WERI-Rb-1 (cell line): ENCODE data around the gene SAMD4A.

Experiments used
- DNase-seq: peaks from one replicate; pipeline ENCODE4 v3.0.0-alpha.2; 2020
- H3K27ac ChIP-seq: fragments of 250-450 bp; sonication (Bioruptor Pico); 2 replicates; pipeline ENCODE4 v1.5.1; 2020; ENCODE audit warnings: mild to moderate bottlenecking, moderate library complexity
- H3K27me3 ChIP-seq: fragments of 250-450 bp; sonication (Bioruptor Pico); 2 replicates; pipeline ENCODE4 v1.5.1; 2021; ENCODE audit warnings: mild to moderate bottlenecking, low read depth, moderate library complexity; ENCODE audit not compliant: insufficient read depth, severe bottlenecking
- H3K36me3 ChIP-seq: fragments of 250-450 bp; sonication (Bioruptor Pico); 2 replicates; pipeline ENCODE4 v1.5.1; 2020; ENCODE audit warnings: mild to moderate bottlenecking, moderate library complexity
- H3K4me3 ChIP-seq: 2 replicates; pipeline ENCODE4 v1.5.1; 2011; ENCODE audit warnings: low read depth, mild to moderate bottlenecking, control low read depth, low read length
- H3K9me3 ChIP-seq: fragments of 250-450 bp; sonication (Bioruptor Pico); 2 replicates; pipeline ENCODE4 v1.5.1; 2021; ENCODE audit warnings: mild to moderate bottlenecking, moderate library complexity; ENCODE audit not compliant: severe bottlenecking
- TF ChIP-seq, protein P1 (sequence below): IDR thresholded peaks from 2 replicates; pipeline ENCODE4 v1.5.1; 2011; ENCODE audit warnings: low read depth, mild to moderate bottlenecking, control low read depth, inconsistent platforms, low read length

Gene SAMD4A

DNA sequence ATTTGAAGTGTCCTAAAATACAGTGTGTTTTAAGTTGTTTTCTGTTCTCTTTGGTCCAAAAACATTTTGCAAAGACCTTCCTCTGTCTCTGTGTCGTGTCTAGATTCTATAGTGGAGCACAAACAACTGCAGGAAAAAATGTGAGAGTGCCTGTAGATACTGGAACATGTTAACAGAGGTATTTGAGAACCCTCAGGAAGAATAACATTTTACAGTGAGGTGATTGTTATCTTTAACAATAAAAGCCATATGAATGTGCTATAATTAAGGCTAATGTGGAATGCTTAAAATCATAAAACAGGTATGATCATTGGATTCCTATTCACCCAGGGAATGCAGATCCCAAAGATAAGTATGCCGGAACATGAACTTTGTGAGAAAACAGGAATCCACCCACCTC is 98.0 kb downstream of the SAMD4A start:
- TF ChIP-seq, protein P1, sequence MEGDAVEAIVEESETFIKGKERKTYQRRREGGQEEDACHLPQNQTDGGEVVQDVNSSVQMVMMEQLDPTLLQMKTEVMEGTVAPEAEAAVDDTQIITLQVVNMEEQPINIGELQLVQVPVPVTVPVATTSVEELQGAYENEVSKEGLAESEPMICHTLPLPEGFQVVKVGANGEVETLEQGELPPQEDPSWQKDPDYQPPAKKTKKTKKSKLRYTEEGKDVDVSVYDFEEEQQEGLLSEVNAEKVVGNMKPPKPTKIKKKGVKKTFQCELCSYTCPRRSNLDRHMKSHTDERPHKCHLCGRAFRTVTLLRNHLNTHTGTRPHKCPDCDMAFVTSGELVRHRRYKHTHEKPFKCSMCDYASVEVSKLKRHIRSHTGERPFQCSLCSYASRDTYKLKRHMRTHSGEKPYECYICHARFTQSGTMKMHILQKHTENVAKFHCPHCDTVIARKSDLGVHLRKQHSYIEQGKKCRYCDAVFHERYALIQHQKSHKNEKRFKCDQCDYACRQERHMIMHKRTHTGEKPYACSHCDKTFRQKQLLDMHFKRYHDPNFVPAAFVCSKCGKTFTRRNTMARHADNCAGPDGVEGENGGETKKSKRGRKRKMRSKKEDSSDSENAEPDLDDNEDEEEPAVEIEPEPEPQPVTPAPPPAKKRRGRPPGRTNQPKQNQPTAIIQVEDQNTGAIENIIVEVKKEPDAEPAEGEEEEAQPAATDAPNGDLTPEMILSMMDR = no peak
- Histone ChIP-seq H3K4me3 (no peak overlapping the region), H3K36me3 (0 out of 2 replicates have a peak, but pooled peaks cover 5% of the 10 kb centered on the region), H3K9me3 (no peaks in the 10 kb centered on the region), H3K27ac (peak overlapping the region; percentile 86), H3K27me3 (no peaks in the 10 kb centered on the region)
- DNase-seq = no peak

DNA sequence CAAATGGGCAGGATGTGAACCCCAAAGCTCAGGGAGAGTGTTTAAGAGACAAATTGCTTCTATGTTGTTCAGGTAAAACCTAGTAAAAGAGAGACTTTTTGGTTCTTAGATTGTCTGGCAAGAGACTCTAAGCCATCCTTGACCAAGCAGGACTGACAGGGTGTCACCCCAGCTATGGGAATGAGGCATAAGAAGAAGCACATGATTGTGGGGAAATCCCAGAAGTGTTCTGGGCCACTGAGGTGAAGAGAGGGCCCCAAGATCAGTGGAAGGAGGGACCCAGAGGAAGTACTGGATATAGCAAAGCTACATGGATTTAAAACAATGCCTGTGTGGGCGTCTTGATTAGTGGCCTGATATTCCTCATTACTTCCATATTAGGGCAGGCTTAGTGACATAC is 99.0 kb downstream of the SAMD4A start:
- Histone ChIP-seq H3K27ac (peak overlapping the region; percentile 64), H3K9me3 (no peaks in the 10 kb centered on the region), H3K4me3 (no peak overlapping the region), H3K27me3 (no peaks in the 10 kb centered on the region), H3K36me3 (0 out of 2 replicates have a peak, but pooled peaks cover 7% of the 10 kb centered on the region)
- DNase-seq = peak; percentile 35
- TF ChIP-seq, protein P1 = no peak

DNA sequence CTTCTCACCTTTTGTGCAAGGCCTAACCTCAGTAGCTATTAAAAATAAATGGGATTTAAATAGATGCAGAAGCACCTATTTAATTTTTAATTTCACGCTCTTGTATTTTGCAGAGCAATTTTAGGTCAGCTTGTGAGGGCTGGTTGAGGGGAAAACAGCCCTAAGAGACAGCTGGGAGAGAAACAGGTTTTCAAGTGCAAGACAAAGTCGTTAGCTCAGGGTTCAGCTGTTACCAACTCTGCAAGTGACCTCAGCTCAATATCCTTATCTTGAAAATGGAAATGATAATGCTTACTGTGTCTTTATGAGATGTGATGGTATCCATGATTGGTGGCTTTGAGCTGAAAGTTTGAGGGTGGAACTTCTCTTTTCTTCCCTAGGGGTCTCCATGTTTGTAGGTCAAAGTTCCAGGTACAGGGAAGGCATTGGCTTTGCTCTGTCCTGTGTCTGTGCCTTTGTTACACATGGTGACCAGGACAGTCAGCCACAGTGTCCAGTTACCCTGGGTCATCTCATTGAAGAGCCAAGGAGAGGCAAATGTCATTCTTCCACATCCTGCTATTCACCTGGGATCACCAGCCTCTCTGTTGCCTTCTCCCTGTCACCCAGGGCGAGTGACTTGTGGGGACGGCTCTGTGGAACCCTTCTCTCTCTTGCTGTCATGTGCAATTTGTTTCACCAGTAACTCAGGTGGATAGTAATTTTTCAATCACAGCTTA is 100.3 kb downstream of the SAMD4A start:
- Histone ChIP-seq H3K9me3 (no peaks in the 10 kb centered on the region), H3K4me3 (no peak overlapping the region)
- DNase-seq = no peak

DNA sequence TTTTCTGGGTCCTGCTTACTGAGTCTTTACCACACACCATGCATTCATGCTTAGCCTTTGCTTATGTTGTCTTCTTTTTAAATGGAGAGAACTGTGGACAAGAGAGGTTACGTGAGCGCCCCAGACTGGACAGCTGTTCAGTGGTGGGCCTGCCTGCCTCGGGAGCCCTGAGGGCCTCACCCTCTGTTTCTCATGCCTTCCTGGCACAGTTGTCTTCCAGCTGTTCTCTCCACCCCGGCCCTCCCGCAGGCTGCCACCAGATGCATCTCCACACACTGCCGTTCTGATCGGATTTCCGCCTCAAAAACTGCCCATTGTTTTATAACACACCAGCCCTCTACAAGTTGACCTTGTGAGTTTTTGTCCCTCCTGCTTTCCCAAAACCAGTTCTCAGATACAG is 100.8 kb downstream of the SAMD4A start:
- no peak for DNase-seq
- H3K4me3 ChIP-seq = no peak overlapping the region
- H3K36me3 ChIP-seq = 0 out of 2 replicates have a peak, but pooled peaks cover 7% of the 10 kb centered on the region
- H3K9me3 ChIP-seq = no peaks in the 10 kb centered on the region
- no peak overlapping the region for H3K27ac ChIP-seq
- TF ChIP-seq, protein P1 = no peak
- H3K27me3 ChIP-seq = no peaks in the 10 kb centered on the region

More for the DNA sequence above, 100.3 kb downstream of the SAMD4A start:
- 0 out of 2 replicates have a peak, but pooled peaks cover 7% of the 10 kb centered on the region for H3K36me3 ChIP-seq
- TF ChIP-seq, protein P1 = no peak
- H3K27me3 ChIP-seq = no peaks in the 10 kb centered on the region
- H3K27ac ChIP-seq = peak overlapping the region; percentile 28

DNA sequence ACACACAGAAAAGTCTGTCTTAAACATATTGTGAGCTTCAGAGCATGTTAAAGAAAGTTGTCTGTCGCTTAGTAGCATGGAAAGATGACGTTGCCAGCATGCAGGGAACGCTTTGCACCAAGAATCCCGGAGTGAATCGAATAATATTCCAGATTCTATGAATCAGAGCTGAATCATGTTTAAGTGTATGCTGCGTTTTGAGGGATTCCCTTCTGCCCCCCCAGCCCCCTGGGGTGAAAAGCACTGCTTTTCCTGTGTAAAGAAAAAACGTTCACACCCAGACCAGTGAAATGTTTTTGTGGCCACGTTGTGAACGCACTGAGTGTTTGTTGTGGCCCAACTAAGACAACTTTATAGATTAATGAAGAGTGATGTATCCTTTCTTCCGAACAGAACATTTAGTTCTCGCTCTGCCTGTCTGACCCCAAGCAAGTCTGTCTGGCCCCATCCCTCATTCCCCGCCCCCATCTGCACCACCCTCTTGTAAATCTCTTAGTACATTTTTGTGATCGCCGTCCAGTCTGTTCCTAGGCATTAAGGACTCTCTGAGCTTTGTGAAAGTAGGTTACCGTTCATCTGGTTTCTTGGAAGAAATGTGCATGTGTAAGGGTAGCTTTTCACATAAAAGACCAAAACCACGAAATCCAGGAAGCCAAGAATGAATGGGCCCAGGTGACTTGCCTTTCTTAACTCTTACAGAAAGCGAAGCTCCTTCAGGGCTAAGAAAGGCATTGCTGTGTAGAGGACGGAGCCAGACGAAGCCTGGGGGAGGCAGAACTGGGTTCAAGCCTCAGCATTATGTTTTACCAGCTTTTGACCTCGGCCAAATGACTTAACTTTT is 103.0 kb downstream of the SAMD4A start:
- Histone ChIP-seq H3K9me3 (no peaks in the 10 kb centered on the region), H3K4me3 (no peak overlapping the region), H3K27ac (peak overlapping the region; percentile 60), H3K36me3 (0 out of 2 replicates have a peak, but pooled peaks cover 7% of the 10 kb centered on the region), H3K27me3 (no peaks in the 10 kb centered on the region)
- TF ChIP-seq, protein P1 = no peak
- peak; percentile 68 for DNase-seq
